ENCODE data around the gene KIF13A. TPM values are rescaled to one million over a fixed set of nuclear protein-coding genes. Genes with fewer than 3 reads are reported as not detected.

Gene KIF13A
- total and polyA plus RNA-seq, 12 donors, result 16.7 to 198 (median 97.8) TPM

- Histone ChIP-seq H3K4me3 (no peak overlapping the region), H3K36me3 (no peaks in the 10 kb centered on the region), H3K27me3 (no peaks in the 10 kb centered on the region), H3K9me3 (no peaks in the 10 kb centered on the region), H3K4me1 (peaks cover 0 to 5% (median 3%) of the 10 kb centered on the region in 9 donors), H3K27ac (no peak overlapping the region)
- intact Hi-C loops (cut with DNase I), result no loop called here
- DNase-seq, result no peak
- WGBS, 2 donors, result 79 to 80% methylated on average over 6 of the region's 6 CpGs
- no peak for ATAC-seq
- TF ChIP-seq, protein P1, sequence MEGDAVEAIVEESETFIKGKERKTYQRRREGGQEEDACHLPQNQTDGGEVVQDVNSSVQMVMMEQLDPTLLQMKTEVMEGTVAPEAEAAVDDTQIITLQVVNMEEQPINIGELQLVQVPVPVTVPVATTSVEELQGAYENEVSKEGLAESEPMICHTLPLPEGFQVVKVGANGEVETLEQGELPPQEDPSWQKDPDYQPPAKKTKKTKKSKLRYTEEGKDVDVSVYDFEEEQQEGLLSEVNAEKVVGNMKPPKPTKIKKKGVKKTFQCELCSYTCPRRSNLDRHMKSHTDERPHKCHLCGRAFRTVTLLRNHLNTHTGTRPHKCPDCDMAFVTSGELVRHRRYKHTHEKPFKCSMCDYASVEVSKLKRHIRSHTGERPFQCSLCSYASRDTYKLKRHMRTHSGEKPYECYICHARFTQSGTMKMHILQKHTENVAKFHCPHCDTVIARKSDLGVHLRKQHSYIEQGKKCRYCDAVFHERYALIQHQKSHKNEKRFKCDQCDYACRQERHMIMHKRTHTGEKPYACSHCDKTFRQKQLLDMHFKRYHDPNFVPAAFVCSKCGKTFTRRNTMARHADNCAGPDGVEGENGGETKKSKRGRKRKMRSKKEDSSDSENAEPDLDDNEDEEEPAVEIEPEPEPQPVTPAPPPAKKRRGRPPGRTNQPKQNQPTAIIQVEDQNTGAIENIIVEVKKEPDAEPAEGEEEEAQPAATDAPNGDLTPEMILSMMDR (IDR thresholded peaks at IDR 0.05), result no peak
Measured at GRCh38 chr6:17730078-17730704, 257.2 kb downstream of the KIF13A start.

GRCh38 chr6:17729223-17730077 lies 258.0 kb downstream of the KIF13A start:
- H3K9me3 ChIP-seq, result no peaks in the 10 kb centered on the region
- ATAC-seq, result no peak
- H3K27ac ChIP-seq, result no peak overlapping the region
- intact Hi-C loops (cut with DNase I), result no loop called here
- peaks cover 0 to 12% (median 9%) of the 10 kb centered on the region in 9 donors for H3K4me1 ChIP-seq
- no peak for DNase-seq
- no peaks in the 10 kb centered on the region for H3K27me3 ChIP-seq
- no peaks in the 10 kb centered on the region for H3K36me3 ChIP-seq
- no peak overlapping the region for H3K4me3 ChIP-seq
- WGBS, 2 donors, result 85 to 91% methylated on average over 12 of the region's 12 CpGs
- TF ChIP-seq, protein P1 (IDR thresholded peaks at IDR 0.05), result no peak

GRCh38 chr6:17728551-17729222 lies 258.7 kb downstream of the KIF13A start:
- intact Hi-C loops (cut with DNase I), result no loop called here
- WGBS, 2 donors, result 97 to 98% methylated on average over 47 to 49 of the region's 49 CpGs
- H3K4me1 ChIP-seq, result peaks cover 0 to 13% (median 9%) of the 10 kb centered on the region in 9 donors
- H3K27me3 ChIP-seq, result no peaks in the 10 kb centered on the region
- no peaks in the 10 kb centered on the region for H3K36me3 ChIP-seq
- no peak overlapping the region for H3K27ac ChIP-seq
- H3K9me3 ChIP-seq, result no peaks in the 10 kb centered on the region
- no peak overlapping the region for H3K4me3 ChIP-seq
- TF ChIP-seq, protein P1 (IDR thresholded peaks at IDR 0.05), result no peak
- ATAC-seq (no peak), DNase-seq (no peak)

DNA sequence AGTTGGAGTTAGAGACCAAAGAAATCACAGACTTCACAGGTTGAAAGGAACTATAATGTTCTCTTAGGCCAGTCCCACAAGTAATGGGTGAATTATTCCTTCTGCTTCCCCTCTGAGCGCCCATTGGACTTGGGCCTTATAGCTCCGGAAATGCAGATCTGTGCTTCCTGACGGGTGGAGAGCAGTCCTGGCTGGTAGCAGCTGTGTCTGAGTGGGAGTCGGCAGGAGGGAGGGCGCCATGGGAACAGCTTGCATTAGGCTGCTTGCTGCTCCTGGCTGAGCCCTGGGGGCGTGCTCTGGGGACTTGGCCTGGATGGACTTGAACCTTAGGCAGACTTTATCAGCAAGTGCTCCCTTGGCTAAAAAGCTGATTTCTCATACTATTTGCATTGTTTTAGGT lies 262.4 kb downstream of the KIF13A start:
- ATAC-seq (peak; percentile 61 to 96 (median 87)), DNase-seq (peak; percentile 52 to 66)
- H3K27me3 ChIP-seq, result no peaks in the 10 kb centered on the region
- intact Hi-C loops (cut with DNase I), result no loop called here
- peak overlapping the region in 1 of 10 donors; percentile 10 for H3K4me3 ChIP-seq
- no peaks in the 10 kb centered on the region for H3K9me3 ChIP-seq
- TF ChIP-seq, protein P1 (IDR thresholded peaks at IDR 0.05), result no peak
- peaks cover 0 to 13% (median 9%) of the 10 kb centered on the region in 9 donors for H3K4me1 ChIP-seq
- peak overlapping the region in 5 of 10 donors; percentile 5 to 64 (median 32) for H3K27ac ChIP-seq
- no peaks in the 10 kb centered on the region for H3K36me3 ChIP-seq
- WGBS, 2 donors, result 27 to 29% methylated on average over 6 of the region's 6 CpGs
